ENCODE data around the gene SEMA4F.

SEMA4F gene

GRCh38 chr2:74670263-74670662, 16.2 kb downstream of the SEMA4F start:
- DNase-seq, result no peak

GRCh38 chr2:74671479-74671878, 17.4 kb downstream of the SEMA4F start:
- no peak for DNase-seq

GRCh38 chr2:74673826-74674528, 19.9 kb downstream of the SEMA4F start:
- no peak for DNase-seq

GRCh38 chr2:74675090-74675489, 21.0 kb downstream of the SEMA4F start:
- DNase-seq, result no peak

- DNase-seq, result no peak
Observed at GRCh38 chr2:74676331-74676730, 22.3 kb downstream of the SEMA4F start.

- no peak for DNase-seq
Observed at GRCh38 chr2:74679615-74680014, 25.6 kb downstream of the SEMA4F start.

GRCh38 chr2:74682501-74682900, 28.5 kb downstream of the SEMA4F start:
- no peak for DNase-seq

- DNase-seq, result no peak
Observed at GRCh38 chr2:74685408-74685807, 31.4 kb downstream of the SEMA4F start.

GRCh38 chr2:74688881-74689280, 34.8 kb downstream of the SEMA4F start:
- DNase-seq, result no peak

GRCh38 chr2:74689671-74690070, 35.6 kb downstream of the SEMA4F start:
- no peak for DNase-seq

GRCh38 chr2:74690571-74690970, 36.5 kb downstream of the SEMA4F start:
- DNase-seq, result no peak

GRCh38 chr2:74691929-74692328, 37.9 kb downstream of the SEMA4F start:
- DNase-seq, result no peak

GRCh38 chr2:74693213-74693612, 39.2 kb downstream of the SEMA4F start:
- no peak for DNase-seq

- DNase-seq, result no peak
Observed at GRCh38 chr2:74693668-74694067, 39.6 kb downstream of the SEMA4F start.

- DNase-seq, result no peak
Observed at GRCh38 chr2:74694281-74694680, 40.2 kb downstream of the SEMA4F start.

GRCh38 chr2:74695663-74696062, 41.6 kb downstream of the SEMA4F start:
- DNase-seq, result no peak

GRCh38 chr2:74696829-74697228, 42.8 kb downstream of the SEMA4F start:
- DNase-seq, result no peak

- DNase-seq, result no peak
Observed at GRCh38 chr2:74700643-74701372, 46.8 kb downstream of the SEMA4F start.

GRCh38 chr2:74702001-74702715, 48.1 kb downstream of the SEMA4F start:
- no peak for DNase-seq

- DNase-seq, result no peak
Observed at GRCh38 chr2:74703373-74703772, 49.3 kb downstream of the SEMA4F start.

GRCh38 chr2:74704216-74704615, 50.2 kb downstream of the SEMA4F start:
- DNase-seq, result no peak

GRCh38 chr2:74706741-74707140, 52.7 kb downstream of the SEMA4F start:
- no peak for DNase-seq

GRCh38 chr2:74707837-74708236, 53.8 kb downstream of the SEMA4F start:
- DNase-seq, result no peak

GRCh38 chr2:74708296-74708695, 54.2 kb downstream of the SEMA4F start:
- no peak for DNase-seq

Measured in islet precursor cell (in vitro differentiated cells).